ENCODE data around the gene KRTAP13-2.

- TF ChIP-seq, protein P1, sequence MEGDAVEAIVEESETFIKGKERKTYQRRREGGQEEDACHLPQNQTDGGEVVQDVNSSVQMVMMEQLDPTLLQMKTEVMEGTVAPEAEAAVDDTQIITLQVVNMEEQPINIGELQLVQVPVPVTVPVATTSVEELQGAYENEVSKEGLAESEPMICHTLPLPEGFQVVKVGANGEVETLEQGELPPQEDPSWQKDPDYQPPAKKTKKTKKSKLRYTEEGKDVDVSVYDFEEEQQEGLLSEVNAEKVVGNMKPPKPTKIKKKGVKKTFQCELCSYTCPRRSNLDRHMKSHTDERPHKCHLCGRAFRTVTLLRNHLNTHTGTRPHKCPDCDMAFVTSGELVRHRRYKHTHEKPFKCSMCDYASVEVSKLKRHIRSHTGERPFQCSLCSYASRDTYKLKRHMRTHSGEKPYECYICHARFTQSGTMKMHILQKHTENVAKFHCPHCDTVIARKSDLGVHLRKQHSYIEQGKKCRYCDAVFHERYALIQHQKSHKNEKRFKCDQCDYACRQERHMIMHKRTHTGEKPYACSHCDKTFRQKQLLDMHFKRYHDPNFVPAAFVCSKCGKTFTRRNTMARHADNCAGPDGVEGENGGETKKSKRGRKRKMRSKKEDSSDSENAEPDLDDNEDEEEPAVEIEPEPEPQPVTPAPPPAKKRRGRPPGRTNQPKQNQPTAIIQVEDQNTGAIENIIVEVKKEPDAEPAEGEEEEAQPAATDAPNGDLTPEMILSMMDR (conservative IDR thresholded peaks at IDR 0.05; ENCODE audit: low read depth, low read length) = no peak
- no peak for TF ChIP-seq POLR2A (IDR thresholded peaks at IDR 0.05; ENCODE audit: low read depth, low read length)
- no peak for TF ChIP-seq RFX5 (IDR thresholded peaks at IDR 0.05; ENCODE audit: low read depth, low read length)
- TF ChIP-seq MAFK (IDR thresholded peaks at IDR 0.05; ENCODE audit: low read depth, low read length) = no peak
- TF ChIP-seq RCOR1 (IDR thresholded peaks at IDR 0.05; ENCODE audit: insufficient replicate concordance, low read length) = no peak
- no peak for TF ChIP-seq SMC3 (IDR thresholded peaks at IDR 0.05; ENCODE audit: low read depth, low read length)
Measured at GRCh38 chr21:30395731-30396130, 23.7 kb upstream of the KRTAP13-2 start, which contains the start of gene KRTAP13-1.

All from IMR-90 (cell line).